ENCODE results near the gene LRBA. TPM values are rescaled to one million over a fixed set of nuclear protein-coding genes. Genes with fewer than 3 reads are reported as not detected.

Gene LRBA
- polyA plus RNA-seq, 1 of the 3 experiments (the other 2 are of a cell fraction) = 11.4 TPM

- WGBS (ENCODE audit: low lambda C conversion rate) = 91% methylated on average over 6 of the region's 6 CpGs
- no peak for DNase-seq
- POLR2A ChIA-PET = no interaction called here
- Histone ChIP-seq H3K9ac (no peak overlapping the region), H3K27me3 (ENCODE audit: insufficient read depth) (no peaks in the 10 kb centered on the region), H4K20me1 (ENCODE audit: insufficient read depth) (no peaks in the 10 kb centered on the region), H3K4me1 (ENCODE audit: control insufficient read depth in 1 of 2, insufficient read depth in 2 of 2, low read depth in 1 of 2, low read length in 1 of 2) (no peaks in the 10 kb centered on the region; a peak in 2 of 4 replicates), H3K79me2 (ENCODE audit: insufficient read depth) (no peaks in the 10 kb centered on the region), H3K9me2 (no peaks in the 10 kb centered on the region), H3K27ac (ENCODE audit: low read depth in 2 of 2, low read length in 1 of 2) (no peak overlapping the region), H3K4me3 (ENCODE audit: low read depth in 2 of 2, low read length in 1 of 2) (no peak overlapping the region), H2AFZ (ENCODE audit: low read depth) (no peak overlapping the region), H3K4me2 (no peak overlapping the region), H3K9me3 (no peaks in the 10 kb centered on the region), H3F3A (replicated peaks; ENCODE audit: insufficient read depth) (peaks cover 5% of the 10 kb centered on the region), H3K36me3 (replicated peaks in 1 of 2; ENCODE audit: control insufficient read depth in 1 of 2, insufficient read depth in 2 of 2, low read length in 1 of 2) (no peaks in the 10 kb centered on the region)
- CTCF ChIA-PET = no interaction called here
- TF ChIP-seq ZBTB33 (IDR thresholded peaks at IDR 0.05; ENCODE audit: borderline replicate concordance, low read depth) (no peak), CTCF (IDR thresholded peaks at IDR 0.05) (no peak), GATA2 (CRISPR knock-in tag; IDR thresholded peaks at IDR 0.05) (no peak), USF1 (IDR thresholded peaks at IDR 0.05; ENCODE audit: borderline replicate concordance, low read depth) (no peak), MEF2A (IDR thresholded peaks at IDR 0.05; ENCODE audit: borderline replicate concordance, low read depth) (no peak)
These were observed 513.9 kb downstream of the LRBA start for GRCh38 chr4:150501009-150501727.

GRCh38 chr4:150497612-150498011 lies 517.5 kb downstream of the LRBA start:
- Histone ChIP-seq H3K9me3 (no peaks in the 10 kb centered on the region), H4K20me1 (ENCODE audit: insufficient read depth) (no peaks in the 10 kb centered on the region), H3K79me2 (ENCODE audit: insufficient read depth) (no peaks in the 10 kb centered on the region), H3K27me3 (ENCODE audit: insufficient read depth) (no peaks in the 10 kb centered on the region), H3K36me3 (replicated peaks in 1 of 2; ENCODE audit: control insufficient read depth in 1 of 2, insufficient read depth in 2 of 2, low read length in 1 of 2) (no peaks in the 10 kb centered on the region), H3K27ac (ENCODE audit: low read depth in 2 of 2, low read length in 1 of 2) (no peak overlapping the region), H3K4me3 (ENCODE audit: low read depth in 2 of 2, low read length in 1 of 2) (no peak overlapping the region), H3K9ac (no peak overlapping the region), H3K9me2 (no peaks in the 10 kb centered on the region), H3F3A (replicated peaks; ENCODE audit: insufficient read depth) (peaks cover 5% of the 10 kb centered on the region), H2AFZ (ENCODE audit: low read depth) (no peak overlapping the region), H3K4me2 (no peak overlapping the region), H3K4me1 (ENCODE audit: control insufficient read depth in 1 of 2, insufficient read depth in 2 of 2, low read depth in 1 of 2, low read length in 1 of 2) (no peaks in the 10 kb centered on the region; a peak in 2 of 4 replicates)
- no peak for TF ChIP-seq FOXM1 (IDR thresholded peaks at IDR 0.05; ENCODE audit: low read depth)
- no peak for TF ChIP-seq FOSL2 (IDR thresholded peaks at IDR 0.05; ENCODE audit: borderline replicate concordance, low read depth)
- no peak for TF ChIP-seq YY1 (IDR thresholded peaks at IDR 0.05; ENCODE audit: low read depth)
- TF ChIP-seq ELF1 (IDR thresholded peaks at IDR 0.05) = no peak
- TF ChIP-seq CHD2 (IDR thresholded peaks at IDR 0.05; ENCODE audit: low read length, partially characterized antibody) = no peak
- no peak for TF ChIP-seq RAD21 (IDR thresholded peaks at IDR 0.05; ENCODE audit: low read length)
- no peak for TF ChIP-seq EP300 (IDR thresholded peaks at IDR 0.05; ENCODE audit: borderline replicate concordance in 1 of 2, low read depth in 1 of 2, low read length in 1 of 2)
- TF ChIP-seq PBX3 (IDR thresholded peaks at IDR 0.05) = no peak
- TF ChIP-seq MEF2A (IDR thresholded peaks at IDR 0.05; ENCODE audit: borderline replicate concordance, low read depth) = no peak
- TF ChIP-seq GABPA (IDR thresholded peaks at IDR 0.05; ENCODE audit: low read depth) = no peak
- TF ChIP-seq MAX (IDR thresholded peaks at IDR 0.05; ENCODE audit: low read depth) = no peak
- ChIA-PET CTCF (no interaction called here), POLR2A (no interaction called here)
- DNase-seq = no peak
- 95% methylated on average over 3 of the region's 3 CpGs for WGBS (ENCODE audit: low lambda C conversion rate)

All from SK-N-SH (cell line).